CD8-positive, alpha-beta memory T cell (primary cell): ENCODE data around the gene RSKR. TPM values are rescaled to one million over a fixed set of nuclear protein-coding genes. Genes with fewer than 3 reads are reported as not detected.

Experiments used
- CTCF ChIA-PET: fragments of 350-600 bp; sonication (Branson Sonifier 250); formaldehyde crosslinking; loops from one replicate; lab custom pipeline; 2021; ENCODE audit warnings: antibody characterized with exemption; lab: Charles Lee
- POLR2A ChIA-PET: fragments of 350-600 bp; sonication (Branson Sonifier 250); formaldehyde crosslinking; loops from one replicate; lab custom pipeline; 2021; ENCODE audit warnings: antibody characterized with exemption; lab: Charles Lee
- DNase-seq, 5 donors: peaks; one replicate each; pipeline versions ENCODE4 v3.0.0 to v3.0.0-alpha.2; 2020 to 2022; ENCODE audit warnings: mixed read lengths in 1 of 5
- H3K27ac ChIP-seq: one replicate; pipeline ENCODE4 v1.7.0; 2013; ENCODE audit warnings: low read depth, mild to moderate bottlenecking, low read length, moderate library complexity
- H3K27me3 ChIP-seq: 2 replicates; pipeline ENCODE4 v1.7.0; 2013; ENCODE audit warnings: low read length, mild to moderate bottlenecking; ENCODE audit not compliant: insufficient read depth, poor library complexity, severe bottlenecking
- H3K36me3 ChIP-seq: 2 replicates; pipeline ENCODE4 v1.7.0; 2013; ENCODE audit warnings: mild to moderate bottlenecking, low read length, moderate library complexity; ENCODE audit not compliant: insufficient read depth
- H3K4me1 ChIP-seq: 2 replicates; pipeline ENCODE4 v1.7.0; 2013; ENCODE audit warnings: mild to moderate bottlenecking, low read length, moderate library complexity; ENCODE audit not compliant: insufficient read depth
- H3K4me3 ChIP-seq: 2 replicates; pipeline ENCODE4 v1.7.0; 2013; ENCODE audit warnings: mild to moderate bottlenecking, low read length
- H3K9me3 ChIP-seq: 2 replicates; pipeline ENCODE4 v1.7.0; 2013; ENCODE audit warnings: mild to moderate bottlenecking, low read length
- H3K27ac Mint-ChIP-seq, 8 donors: one replicate each; pipeline ENCODE4 v1.8.0; 2020 to 2021; ENCODE audit warnings: mixed read lengths in 8 of 8, mild to moderate bottlenecking in 6 of 8, inconsistent platforms in 3 of 8, moderate library complexity in 3 of 8
- H3K27me3 Mint-ChIP-seq, 2 donors: one replicate each; pipeline ENCODE4 v1.8.0; 2020 to 2021; ENCODE audit warnings: mixed read lengths in 2 of 2, mild to moderate bottlenecking in 1 of 2, moderate library complexity in 1 of 2
- H3K36me3 Mint-ChIP-seq, 3 donors: one replicate each; pipeline ENCODE4 v1.8.0; 2020 to 2021; ENCODE audit warnings: mixed read lengths in 3 of 3, inconsistent platforms in 1 of 3, mild to moderate bottlenecking in 1 of 3
- H3K4me1 Mint-ChIP-seq, 3 donors: one replicate each; pipeline ENCODE4 v1.8.0; 2020 to 2021; ENCODE audit warnings: mixed read lengths in 3 of 3, inconsistent platforms in 1 of 3, mild to moderate bottlenecking in 1 of 3
- H3K4me3 Mint-ChIP-seq, 7 donors: one replicate each; pipeline ENCODE4 v1.8.0; 2020 to 2021; ENCODE audit warnings: mixed read lengths in 7 of 7, mild to moderate bottlenecking in 6 of 7, moderate library complexity in 4 of 7, inconsistent platforms in 2 of 7
- H3K9me3 Mint-ChIP-seq, 5 donors: one replicate each; pipeline ENCODE4 v1.8.0; 2020 to 2022; ENCODE audit warnings: mixed read lengths in 5 of 5, mild to moderate bottlenecking in 3 of 5, moderate library complexity in 2 of 5, inconsistent platforms in 1 of 5
- polyA plus RNA-seq: library from polyadenylated mRNA; unstranded; fragments of 300-500 nt; fragmentation: Illumina TruSeq; gene quantifications from one replicate; pipeline ENCODE4 v1.2.3, GENCODE V29; 2021
- total RNA-seq, 2 experiments: library from RNA; stranded (reverse); gene quantifications; one replicate each; pipeline ENCODE4 v1.2.3, GENCODE V29; 2021

Gene RSKR
- total and polyA plus RNA-seq, 3 experiments from 2014 or later: 0.22 to 19.3 (median 18.4) TPM

- no peaks in the 10 kb centered on the region for H3K9me3 ChIP-seq
- no peak for DNase-seq
- Mint-ChIP-seq H3K27me3 (no peaks in the 10 kb centered on the region), H3K4me3 (no peak overlapping the region), H3K9me3 (no peaks in the 10 kb centered on the region), H3K4me1 (peaks cover 0 to 4% (median 0%) of the 10 kb centered on the region in 3 donors), H3K27ac (no peak overlapping the region), H3K36me3 (peaks cover 2 to 19% (median 5%) of the 10 kb centered on the region in 3 donors)
- H3K27ac ChIP-seq: no peak overlapping the region
- POLR2A ChIA-PET: no interaction called here
- no peaks in the 10 kb centered on the region for H3K27me3 ChIP-seq
- peaks cover 16% of the 10 kb centered on the region for H3K36me3 ChIP-seq
- no peak overlapping the region for H3K4me3 ChIP-seq
- H3K4me1 ChIP-seq: no peaks in the 10 kb centered on the region
- CTCF ChIA-PET: no interaction called here
Measured at GRCh38 chr17:28585851-28586250, 28.1 kb downstream of the RSKR start.

DNA sequence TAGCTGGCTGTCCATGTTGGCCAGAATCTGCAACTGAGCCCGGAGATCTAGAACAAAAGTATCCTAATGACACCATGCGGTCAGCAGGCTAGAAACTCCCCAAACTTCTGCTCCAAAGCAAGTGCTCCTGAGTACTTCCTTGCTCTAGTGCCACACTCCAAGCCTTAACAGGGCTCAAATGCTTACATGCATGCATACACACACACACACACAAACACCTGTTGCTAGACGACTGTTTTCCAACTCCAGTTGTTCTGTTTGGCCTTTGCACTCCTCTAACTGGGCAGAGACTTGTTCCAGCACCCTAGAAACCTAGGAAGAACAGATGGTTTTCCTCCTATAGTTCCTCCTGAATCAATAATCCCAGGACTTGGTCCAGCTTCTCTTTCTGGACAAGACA lies 29.6 kb downstream of the RSKR start:
- H3K27ac ChIP-seq: no peak overlapping the region
- Mint-ChIP-seq H3K27me3 (no peaks in the 10 kb centered on the region), H3K9me3 (no peaks in the 10 kb centered on the region), H3K4me1 (peaks cover 0 to 4% (median 0%) of the 10 kb centered on the region in 3 donors), H3K36me3 (peaks cover 2 to 17% (median 5%) of the 10 kb centered on the region in 3 donors), H3K27ac (no peak overlapping the region), H3K4me3 (no peak overlapping the region)
- POLR2A ChIA-PET: no interaction called here
- H3K36me3 ChIP-seq: peaks cover 16% of the 10 kb centered on the region
- no peaks in the 10 kb centered on the region for H3K9me3 ChIP-seq
- H3K27me3 ChIP-seq: no peaks in the 10 kb centered on the region
- H3K4me3 ChIP-seq: no peak overlapping the region
- H3K4me1 ChIP-seq: no peaks in the 10 kb centered on the region
- no peak for DNase-seq
- CTCF ChIA-PET: no interaction called here

- POLR2A ChIA-PET: no interaction called here
- Mint-ChIP-seq H3K4me3 (no peak overlapping the region), H3K27me3 (no peaks in the 10 kb centered on the region), H3K36me3 (peaks cover 2 to 14% (median 5%) of the 10 kb centered on the region in 3 donors), H3K4me1 (no peaks in the 10 kb centered on the region), H3K27ac (no peak overlapping the region), H3K9me3 (no peaks in the 10 kb centered on the region)
- peaks cover under 1% of the 10 kb centered on the region for H3K4me1 ChIP-seq
- H3K27ac ChIP-seq: no peak overlapping the region
- H3K4me3 ChIP-seq: no peak overlapping the region
- peaks cover 16% of the 10 kb centered on the region for H3K36me3 ChIP-seq
- no peaks in the 10 kb centered on the region for H3K27me3 ChIP-seq
- no peak for DNase-seq
- CTCF ChIA-PET: no interaction called here
- no peaks in the 10 kb centered on the region for H3K9me3 ChIP-seq
Measured at GRCh38 chr17:28582513-28582912, 31.5 kb downstream of the RSKR start.

DNA sequence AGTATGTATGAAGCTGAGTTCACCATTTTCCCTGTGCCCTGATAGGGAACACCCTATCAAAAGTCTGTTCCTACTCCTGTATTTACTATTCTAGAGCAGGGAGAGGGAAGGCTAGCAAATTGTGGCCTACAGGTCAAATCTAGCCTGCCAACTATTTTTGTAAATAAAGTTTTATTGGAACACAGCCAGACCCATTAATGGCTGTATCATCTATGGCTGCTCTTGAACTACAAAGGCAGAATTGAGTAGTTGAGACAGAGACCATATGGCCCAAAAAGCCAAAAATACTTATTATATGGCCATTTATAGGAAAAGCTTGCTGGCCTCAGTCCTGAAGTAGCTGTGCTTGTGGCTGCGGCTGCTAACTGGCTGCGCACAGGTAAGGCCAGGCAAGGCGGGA lies 33.0 kb downstream of the RSKR start:
- Histone ChIP-seq H3K27me3 (no peaks in the 10 kb centered on the region), H3K9me3 (no peaks in the 10 kb centered on the region), H3K4me1 (peaks cover 11% of the 10 kb centered on the region), H3K4me3 (no peak overlapping the region), H3K36me3 (peaks cover 12% of the 10 kb centered on the region), H3K27ac (no peak overlapping the region)
- Mint-ChIP-seq H3K4me3 (no peak overlapping the region), H3K36me3 (peaks cover 2 to 11% (median 4%) of the 10 kb centered on the region in 3 donors), H3K9me3 (no peaks in the 10 kb centered on the region), H3K27ac (peak overlapping the region in 1 of 8 donors; percentile 43), H3K4me1 (peaks cover 12 to 14% (median 13%) of the 10 kb centered on the region in 3 donors), H3K27me3 (no peaks in the 10 kb centered on the region)
- ChIA-PET CTCF (no interaction called here), POLR2A (no interaction called here)
- no peak for DNase-seq

- POLR2A ChIA-PET: no interaction called here
- Histone ChIP-seq H3K4me1 (peaks cover 19% of the 10 kb centered on the region), H3K27me3 (no peaks in the 10 kb centered on the region), H3K27ac (no peak overlapping the region), H3K4me3 (no peak overlapping the region), H3K9me3 (no peaks in the 10 kb centered on the region), H3K36me3 (peaks cover 5% of the 10 kb centered on the region)
- peaks cover 16 to 19% (median 17%) of the 10 kb centered on the region in 3 donors for H3K4me1 Mint-ChIP-seq
- no peak overlapping the region for H3K4me3 Mint-ChIP-seq
- H3K27me3 Mint-ChIP-seq: no peaks in the 10 kb centered on the region
- peak overlapping the region in 1 of 8 donors; percentile 39 for H3K27ac Mint-ChIP-seq
- no peak for DNase-seq
- CTCF ChIA-PET: no interaction called here
- H3K36me3 Mint-ChIP-seq: no peaks in the 10 kb centered on the region
- H3K9me3 Mint-ChIP-seq: no peaks in the 10 kb centered on the region
Measured at GRCh38 chr17:28579526-28579925, 34.5 kb downstream of the RSKR start.

DNA sequence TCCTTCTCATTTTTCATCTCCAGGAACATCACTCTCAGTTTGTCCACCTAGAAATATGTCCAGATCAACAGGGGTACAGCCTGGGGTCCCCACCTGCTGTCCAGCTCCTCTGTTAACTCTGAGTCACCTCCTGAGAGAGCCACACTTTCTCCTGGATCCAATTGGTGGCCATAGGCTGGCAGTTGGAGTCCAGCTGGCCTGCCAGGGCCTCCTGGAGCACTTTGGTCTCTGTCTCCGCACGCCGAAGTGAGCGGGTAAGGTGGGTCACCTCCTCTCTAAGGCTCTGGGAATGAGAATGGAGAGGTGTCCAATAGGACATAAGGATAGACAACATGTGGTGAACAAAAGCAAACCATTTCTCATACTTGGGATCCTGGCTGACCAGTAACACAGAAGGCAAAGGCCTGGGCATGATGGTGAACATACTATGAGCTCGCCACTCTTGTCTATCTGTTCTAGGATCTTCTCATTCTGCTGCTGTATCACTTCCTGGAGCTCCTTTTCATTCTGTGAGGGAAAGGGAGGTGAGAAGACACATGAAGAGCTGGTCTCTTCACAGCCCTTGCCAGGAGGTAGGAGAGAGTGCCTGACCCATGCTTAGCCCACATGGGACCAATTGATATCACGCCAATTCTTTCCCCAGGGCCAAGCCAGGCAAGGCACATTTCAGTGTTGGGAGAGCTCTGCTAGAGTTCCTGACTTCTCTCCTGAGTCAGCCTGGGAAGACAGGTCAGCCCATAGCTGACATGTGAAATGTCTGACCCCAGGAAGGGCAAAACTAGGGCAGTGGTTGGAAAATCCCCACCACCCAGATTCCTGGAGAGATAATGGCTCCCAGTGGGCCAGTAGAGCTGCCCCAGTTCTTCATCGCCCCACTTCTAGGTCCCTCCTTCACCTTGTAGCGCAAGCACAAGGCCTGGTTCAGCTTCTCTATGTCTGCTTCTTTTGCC lies 35.5 kb downstream of the RSKR start:
- Mint-ChIP-seq H3K4me3 (no peak overlapping the region), H3K9me3 (no peaks in the 10 kb centered on the region), H3K36me3 (peaks cover 0 to 2% (median 2%) of the 10 kb centered on the region in 3 donors), H3K27ac (peak overlapping the region in 2 of 8 donors; percentile 27 to 33), H3K27me3 (no peaks in the 10 kb centered on the region), H3K4me1 (peaks cover 16 to 25% (median 18%) of the 10 kb centered on the region in 3 donors)
- Histone ChIP-seq H3K27ac (no peak overlapping the region), H3K9me3 (no peaks in the 10 kb centered on the region), H3K4me1 (peaks cover 19% of the 10 kb centered on the region), H3K36me3 (peaks cover under 1% of the 10 kb centered on the region), H3K4me3 (no peak overlapping the region), H3K27me3 (no peaks in the 10 kb centered on the region)
- CTCF ChIA-PET: interaction anchor here (1.1 kb wide), 1 partner anchor 68 kb away, joined by 3 read pairs; no protein-coding TSS in a partner anchor
- POLR2A ChIA-PET: no interaction called here
- no peak for DNase-seq

- H3K4me3 Mint-ChIP-seq: peak overlapping the region in 2 of 7 donors; percentile 23 to 81
- H3K27me3 Mint-ChIP-seq: no peaks in the 10 kb centered on the region
- Histone ChIP-seq H3K4me1 (peaks cover 28% of the 10 kb centered on the region), H3K9me3 (no peaks in the 10 kb centered on the region), H3K27ac (peak overlapping the region; percentile 55), H3K36me3 (no peaks in the 10 kb centered on the region), H3K27me3 (no peaks in the 10 kb centered on the region), H3K4me3 (peak overlapping the region; percentile 42)
- H3K36me3 Mint-ChIP-seq: peaks cover 0 to 2% (median 2%) of the 10 kb centered on the region in 3 donors
- no peak for DNase-seq
- H3K4me1 Mint-ChIP-seq: peaks cover 22 to 36% (median 26%) of the 10 kb centered on the region in 3 donors
- POLR2A ChIA-PET: interaction anchor here (0.9 to 2.0 kb wide), 3 partner anchors 21 to 27 kb away, joined by 3 to 12 read pairs (median 10); no protein-coding TSS in a partner anchor
- peak overlapping the region in 3 of 8 donors; percentile 87 to 94 (median 88) for H3K27ac Mint-ChIP-seq
- CTCF ChIA-PET: no interaction called here
- H3K9me3 Mint-ChIP-seq: no peaks in the 10 kb centered on the region
Measured at GRCh38 chr17:28577466-28577824, 36.5 kb downstream of the RSKR start.
